ENCODE data around the gene QPRT. TPM values are rescaled to one million over a fixed set of nuclear protein-coding genes. Genes with fewer than 3 reads are reported as not detected.
A peak's percentile ranks its signal among the peaks of the same experiment; 100 is the strongest.
"Not testable (repeated sequence)": the region's sequence is repeated elsewhere in the genome, so short reads cannot be mapped to it uniquely, and the experiment has no call there.

QPRT gene
- total RNA-seq, 1 donor: 12.9 TPM

DNA sequence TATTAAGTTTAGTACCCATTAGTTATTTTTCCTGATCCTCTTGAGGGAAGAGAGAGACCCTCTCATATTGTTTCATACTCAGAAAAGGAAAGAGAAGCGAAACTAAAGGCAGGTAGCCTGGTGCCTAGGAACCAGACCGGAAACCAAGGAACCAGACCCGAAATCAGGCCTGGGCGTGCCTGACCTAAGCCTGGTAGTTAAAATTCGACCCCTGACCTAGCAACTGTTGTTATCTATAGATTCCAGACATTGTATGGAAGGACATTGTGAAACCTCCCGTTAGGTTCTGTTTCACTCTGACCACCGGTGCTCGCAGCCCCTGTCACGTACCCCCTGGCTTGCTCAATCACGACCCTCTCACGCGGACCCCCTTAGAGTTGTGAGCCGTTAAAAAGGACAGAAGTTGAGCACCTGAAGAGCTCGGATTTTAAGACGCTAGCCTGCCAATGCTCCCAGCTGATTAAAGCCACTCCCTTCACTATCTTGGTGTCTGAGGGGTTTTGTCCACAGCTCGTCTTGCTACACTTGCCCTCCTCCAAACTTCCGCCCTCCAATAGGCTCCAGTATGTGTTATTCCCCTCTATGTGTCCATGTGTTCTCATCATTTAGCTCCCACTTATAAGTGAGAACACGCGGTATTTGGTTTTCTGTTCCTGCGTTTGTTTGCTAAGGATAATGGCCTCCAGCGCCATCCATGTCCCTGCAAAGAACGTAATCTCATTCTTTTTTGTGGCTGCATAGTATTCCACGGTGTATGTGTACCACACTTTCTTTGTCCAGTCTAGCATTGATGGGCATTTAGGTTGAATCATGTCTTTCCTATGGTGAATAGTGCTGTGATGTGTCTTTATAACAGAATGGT is 10.7 kb downstream of the QPRT start:
- DNase-seq (ENCODE audit: low read depth in 2 of 3, low spot score in 2 of 3): not testable (repeated sequence)

- not testable (repeated sequence) for DNase-seq (ENCODE audit: low read depth in 2 of 3, low spot score in 2 of 3)
Observed at GRCh38 chr16:29692606-29693005, 13.6 kb downstream of the QPRT start.

- no peak for DNase-seq (ENCODE audit: low read depth in 2 of 3, low spot score in 2 of 3)
Observed at GRCh38 chr16:29694384-29695195, 15.6 kb downstream of the QPRT start.

- not testable (repeated sequence) for DNase-seq (ENCODE audit: low read depth in 2 of 3, low spot score in 2 of 3)
Observed at GRCh38 chr16:29695675-29696074, 16.7 kb downstream of the QPRT start.

- DNase-seq (ENCODE audit: low read depth in 2 of 3, low spot score in 2 of 3): no peak
Observed at GRCh38 chr16:29696881-29697331, 17.9 kb downstream of the QPRT start.

- no peak for DNase-seq (ENCODE audit: low read depth in 2 of 3, low spot score in 2 of 3)
Observed at GRCh38 chr16:29697391-29697790, 18.4 kb downstream of the QPRT start.

DNA sequence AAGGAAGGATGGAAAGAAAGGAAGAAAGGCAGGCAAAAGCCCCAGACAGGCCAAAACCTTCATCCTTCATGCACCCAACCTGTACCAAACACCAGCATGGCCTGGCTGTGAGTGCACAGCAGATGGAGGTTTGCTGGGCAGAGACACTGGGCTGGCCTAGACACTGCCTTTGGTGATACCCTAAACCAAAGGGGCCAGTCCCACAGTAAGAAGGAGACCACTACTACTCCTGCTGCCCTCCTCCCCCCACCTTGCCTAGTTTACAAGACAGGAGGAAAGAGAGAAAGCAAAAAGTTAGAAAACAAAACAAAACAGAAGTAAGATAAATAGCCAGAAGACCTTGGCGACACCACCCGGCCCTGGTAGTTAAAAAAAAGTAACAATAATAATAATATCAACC is 19.1 kb downstream of the QPRT start:
- no peak for DNase-seq (ENCODE audit: low read depth in 2 of 3, low spot score in 2 of 3)

DNA sequence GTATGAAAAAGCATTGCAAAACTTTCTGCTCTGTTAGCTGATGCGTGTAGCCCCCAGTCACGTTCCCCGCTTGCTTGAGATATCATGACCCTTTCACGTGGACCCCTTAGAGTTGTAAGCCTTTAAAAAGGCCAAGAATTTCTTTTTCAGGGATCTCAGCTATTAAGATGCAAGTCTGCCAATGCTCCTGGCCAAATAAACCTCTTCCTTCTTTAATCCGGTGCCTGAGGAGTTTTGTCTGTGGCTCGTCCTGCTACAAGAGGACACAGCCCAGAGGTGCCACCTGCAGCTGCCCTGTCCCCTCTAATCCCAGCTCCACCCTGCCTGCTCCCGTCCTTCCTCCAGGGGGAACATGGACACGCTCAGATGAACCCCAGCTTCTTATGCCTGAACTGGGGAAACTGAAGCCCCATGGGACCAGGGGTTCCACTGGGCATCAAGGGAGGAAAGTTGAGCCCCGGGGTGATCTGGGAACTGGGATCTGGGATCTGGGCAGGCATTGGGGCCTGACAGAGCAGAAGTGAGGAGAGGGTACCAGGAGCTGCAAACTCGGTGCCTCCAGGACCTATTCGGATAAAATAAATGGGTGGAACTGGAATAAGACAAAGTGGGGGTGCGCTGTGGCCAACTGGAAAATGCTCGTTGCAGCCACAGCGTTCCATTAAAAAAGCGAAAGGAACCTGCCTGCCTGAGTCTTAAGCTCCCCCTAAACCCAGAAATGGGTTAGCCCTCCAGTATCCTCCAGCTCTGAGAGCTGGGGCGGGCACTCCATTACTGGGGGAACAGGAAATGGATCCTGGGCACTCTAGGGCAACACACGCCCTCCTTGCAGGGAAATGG is 19.7 kb downstream of the QPRT start:
- no peak for DNase-seq (ENCODE audit: low read depth in 2 of 3, low spot score in 2 of 3)

GRCh38 chr16:29699324-29700219 is 20.6 kb downstream of the QPRT start:
- DNase-seq (ENCODE audit: low read depth in 2 of 3, low spot score in 2 of 3): no peak

- peak; percentile 67 to 83 (median 82) for DNase-seq (ENCODE audit: low read depth in 2 of 3, low spot score in 2 of 3)
Observed at GRCh38 chr16:29700253-29700987, 21.4 kb downstream of the QPRT start.

DNA sequence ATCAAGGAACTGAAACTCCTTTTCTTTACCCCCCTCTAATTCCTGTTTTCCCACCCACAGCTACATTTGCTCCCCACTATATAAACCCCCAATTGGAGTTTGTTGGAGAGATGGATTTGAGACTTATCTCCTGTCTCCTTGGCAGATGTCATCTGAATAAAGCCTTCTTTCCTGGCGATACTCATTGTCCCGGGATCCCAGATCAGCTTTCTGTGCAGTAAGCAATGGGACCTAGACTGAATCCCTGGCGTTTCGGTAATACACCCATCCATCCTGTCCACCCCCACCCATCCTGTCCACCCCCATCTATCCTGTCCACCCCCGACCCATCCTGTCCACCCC is 22.2 kb downstream of the QPRT start:
- DNase-seq (ENCODE audit: low read depth in 2 of 3, low spot score in 2 of 3): no peak

GRCh38 chr16:29702269-29702668 is 23.3 kb downstream of the QPRT start:
- DNase-seq (ENCODE audit: low read depth in 2 of 3, low spot score in 2 of 3): peak; percentile 37 to 67 (median 46)

DNA sequence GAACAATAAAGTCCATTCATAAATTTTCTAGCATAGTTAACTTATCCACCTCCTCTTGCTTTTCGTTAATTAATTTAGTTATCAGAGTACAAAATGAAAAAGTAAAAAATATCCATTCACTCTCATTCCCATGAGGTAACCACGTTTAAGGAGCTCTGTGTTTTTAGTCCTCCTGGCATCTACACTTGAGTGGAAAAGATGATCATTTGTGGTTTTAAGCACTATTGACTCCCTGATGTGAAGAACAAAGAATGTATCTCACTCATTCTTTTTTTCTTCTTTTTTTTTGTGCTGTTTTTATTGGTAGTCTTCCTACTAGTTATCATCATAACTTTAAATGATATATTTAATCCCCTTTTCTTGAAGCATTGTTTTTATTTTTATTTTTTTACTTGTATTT is 26.1 kb downstream of the QPRT start:
- no peak for DNase-seq (ENCODE audit: low read depth in 2 of 3, low spot score in 2 of 3)

DNA sequence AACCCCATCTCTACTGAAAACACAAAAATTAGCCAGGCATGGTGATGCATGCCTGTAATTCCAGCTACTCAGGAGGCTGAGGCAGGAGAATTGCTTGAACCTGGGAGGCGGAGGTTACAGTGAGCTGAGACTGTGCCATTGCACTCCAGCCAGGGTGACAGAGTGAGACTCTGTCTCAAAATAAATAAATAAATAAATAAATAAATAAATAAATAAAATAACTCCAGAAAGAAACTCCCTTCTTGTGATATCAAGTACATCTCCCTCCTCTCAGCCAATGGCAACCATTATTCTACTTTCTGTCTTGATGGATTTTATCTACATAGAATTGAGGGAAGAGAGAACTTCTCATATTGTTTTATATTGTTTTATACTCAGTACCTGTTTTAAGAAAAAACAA is 28.2 kb downstream of the QPRT start:
- not testable (repeated sequence) for DNase-seq (ENCODE audit: low read depth in 2 of 3, low spot score in 2 of 3)

- no peak for DNase-seq (ENCODE audit: low read depth in 2 of 3, low spot score in 2 of 3)
Observed at GRCh38 chr16:29708917-29709600, 30.1 kb downstream of the QPRT start.

DNA sequence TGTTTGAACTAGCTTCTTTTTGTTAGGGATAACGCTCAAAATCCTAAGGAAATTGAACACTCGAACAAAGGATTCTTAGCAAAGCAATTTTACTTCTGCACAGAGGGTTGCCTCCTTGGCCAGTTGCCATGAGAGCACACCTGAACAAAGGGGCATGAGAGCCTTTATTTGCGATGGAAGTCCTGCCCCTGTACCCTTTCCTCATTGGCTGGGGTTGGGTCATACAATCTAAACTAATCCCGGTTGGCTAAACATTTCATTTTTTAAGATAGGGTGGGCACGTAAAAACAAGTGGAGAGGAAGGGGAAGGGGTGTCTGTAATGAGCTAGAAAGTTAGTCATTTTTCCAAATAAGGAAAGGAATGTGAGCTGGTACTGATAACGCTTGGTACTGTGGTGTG is 30.7 kb downstream of the QPRT start:
- DNase-seq (ENCODE audit: low read depth in 2 of 3, low spot score in 2 of 3): not testable (repeated sequence)

GRCh38 chr16:29710227-29711219 is 31.5 kb downstream of the QPRT start:
- DNase-seq (ENCODE audit: low read depth in 2 of 3, low spot score in 2 of 3): peak; percentile 32 to 84 (median 68)

All from hematopoietic multipotent progenitor cell (in vitro differentiated cells).